Raji (cell line): ENCODE data around the gene KATNAL1.

Experiments used
- POLR2A ChIP-seq: IDR thresholded peaks from 2 replicates; pipeline ENCODE4 v1.6.1; 2011; ENCODE audit warnings: low read depth, low read length, control low read depth; ENCODE audit not compliant: insufficient read depth

Gene KATNAL1

GRCh38 chr13:30339738-30340330, 32.5 kb upstream of the KATNAL1 start:
- TF ChIP-seq POLR2A = no peak

- no peak for TF ChIP-seq POLR2A
Observed at GRCh38 chr13:30338952-30339351, 31.6 kb upstream of the KATNAL1 start.

GRCh38 chr13:30338331-30338851, 31.0 kb upstream of the KATNAL1 start:
- TF ChIP-seq POLR2A = no peak

GRCh38 chr13:30337061-30337610, 29.8 kb upstream of the KATNAL1 start:
- no peak for TF ChIP-seq POLR2A

- TF ChIP-seq POLR2A = no peak
Observed at GRCh38 chr13:30334663-30335386, 27.5 kb upstream of the KATNAL1 start.

- 0 out of 2 replicates have a peak, but pooled peaks have one; percentile 19 for TF ChIP-seq POLR2A
Observed at GRCh38 chr13:30333616-30334015, 26.3 kb upstream of the KATNAL1 start.

- no peak for TF ChIP-seq POLR2A
Observed at GRCh38 chr13:30332456-30333143, 25.2 kb upstream of the KATNAL1 start.

- no peak for TF ChIP-seq POLR2A
Observed at GRCh38 chr13:30331331-30331771, 24.0 kb upstream of the KATNAL1 start.

- no peak for TF ChIP-seq POLR2A
Observed at GRCh38 chr13:30329009-30329585, 21.7 kb upstream of the KATNAL1 start.

- TF ChIP-seq POLR2A = no peak
Observed at GRCh38 chr13:30325668-30326067, 18.3 kb upstream of the KATNAL1 start.

- no peak for TF ChIP-seq POLR2A
Observed at GRCh38 chr13:30323524-30323923, 16.2 kb upstream of the KATNAL1 start.

- TF ChIP-seq POLR2A = no peak
Observed at GRCh38 chr13:30322428-30322827, 15.1 kb upstream of the KATNAL1 start.

GRCh38 chr13:30321256-30321655, 13.9 kb upstream of the KATNAL1 start:
- no peak for TF ChIP-seq POLR2A

GRCh38 chr13:30319655-30320054, 12.3 kb upstream of the KATNAL1 start:
- TF ChIP-seq POLR2A = no peak

GRCh38 chr13:30319130-30319529, 11.8 kb upstream of the KATNAL1 start:
- no peak for TF ChIP-seq POLR2A

GRCh38 chr13:30318026-30318425, 10.7 kb upstream of the KATNAL1 start:
- no peak for TF ChIP-seq POLR2A

GRCh38 chr13:30314562-30314961, 7.2 kb upstream of the KATNAL1 start:
- TF ChIP-seq POLR2A = no peak
